HG03064 (cell line): ENCODE measurements around the gene FOXP1.

Experiments used
- ATAC-seq: cut with Tn5 transposase; IDR thresholded peaks from one replicate; pipeline ENCODE4 v1.9.1; 2021; ENCODE audit warnings: low read depth; ENCODE audit not compliant: unreplicated experiment

Gene FOXP1

GRCh38 chr3:71589132-71589531 lies 5.6 kb upstream of the FOXP1 start:
- no peak for ATAC-seq

GRCh38 chr3:71587958-71588357 lies 4.4 kb upstream of the FOXP1 start:
- ATAC-seq: no peak

- no peak for ATAC-seq
Measured at GRCh38 chr3:71586810-71587242, 3.3 kb upstream of the FOXP1 start.

- ATAC-seq: no peak
Measured at GRCh38 chr3:71585887-71586809, 2.6 kb upstream of the FOXP1 start.

- no peak for ATAC-seq
Measured at GRCh38 chr3:71585131-71585530, 1.6 kb upstream of the FOXP1 start.

- no peak for ATAC-seq
Measured at GRCh38 chr3:71584394-71585011, 975 bp upstream of the FOXP1 start.

- no peak for ATAC-seq
Measured at GRCh38 chr3:71582612-71583565, 639 bp downstream of the FOXP1 start.

GRCh38 chr3:71582036-71582611 lies 1.4 kb downstream of the FOXP1 start:
- no peak for ATAC-seq

- ATAC-seq: no peak
Measured at GRCh38 chr3:71581457-71582035, 2.0 kb downstream of the FOXP1 start.

GRCh38 chr3:71580636-71581456 lies 2.7 kb downstream of the FOXP1 start:
- ATAC-seq: no peak

GRCh38 chr3:71579935-71580406 lies 3.6 kb downstream of the FOXP1 start:
- no peak for ATAC-seq

GRCh38 chr3:71579326-71579934 lies 4.1 kb downstream of the FOXP1 start:
- ATAC-seq: no peak

- no peak for ATAC-seq
Measured at GRCh38 chr3:71578054-71578751, 5.3 kb downstream of the FOXP1 start.

- ATAC-seq: no peak
Measured at GRCh38 chr3:71577011-71577410, 6.5 kb downstream of the FOXP1 start.

GRCh38 chr3:71575433-71575832 lies 8.1 kb downstream of the FOXP1 start:
- no peak for ATAC-seq

- no peak for ATAC-seq
Measured at GRCh38 chr3:71573181-71573580, 10.3 kb downstream of the FOXP1 start.

- ATAC-seq: no peak
Measured at GRCh38 chr3:71570546-71570945, 13.0 kb downstream of the FOXP1 start.

GRCh38 chr3:71568207-71568606 lies 15.3 kb downstream of the FOXP1 start:
- no peak for ATAC-seq
